Activated naive CD4-positive, alpha-beta T cell treated with anti-CD3 and anti-CD28 coated beads, Interleukin-2, amount 50 U/mL, for 72 hours (primary cell): ENCODE results near the gene NSG1. TPM values are rescaled to one million over a fixed set of nuclear protein-coding genes. Genes with fewer than 3 reads are reported as not detected.

ENCODE experiments used
- ATAC-seq, 2 donors: fragments of 150-1000 bp; cut with Tn5 transposase; 2 replicates each; pipeline ENCODE4 v1.10.0; 2021; ENCODE audit warnings: mild to moderate bottlenecking in 2 of 2, moderate library complexity in 2 of 2
- DNase-seq, 2 donors: peaks; one replicate each; pipeline ENCODE4 v3.0.0; 2021 to 2022; ENCODE audit warnings: low spot score in 2 of 2
- H3K27ac Mint-ChIP-seq, 2 donors: one replicate each; pipeline ENCODE4 v1.8.0; 2022; ENCODE audit warnings: mild to moderate bottlenecking in 2 of 2, mixed read lengths in 2 of 2
- H3K36me3 Mint-ChIP-seq, 2 donors: one replicate each; pipeline ENCODE4 v1.8.0; 2022; ENCODE audit warnings: mixed read lengths in 2 of 2
- H3K9me3 Mint-ChIP-seq, 2 donors: one replicate each; pipeline ENCODE4 v1.8.0; 2022; ENCODE audit warnings: mixed read lengths in 2 of 2
- total RNA-seq, 2 donors: library from RNA; stranded (reverse); gene quantifications; one replicate each; pipeline ENCODE4 v1.2.3, GENCODE V29; 2022

Gene NSG1
- total RNA-seq, 2 donors from 2014 or later = 0.25 to 0.91 TPM

DNA sequence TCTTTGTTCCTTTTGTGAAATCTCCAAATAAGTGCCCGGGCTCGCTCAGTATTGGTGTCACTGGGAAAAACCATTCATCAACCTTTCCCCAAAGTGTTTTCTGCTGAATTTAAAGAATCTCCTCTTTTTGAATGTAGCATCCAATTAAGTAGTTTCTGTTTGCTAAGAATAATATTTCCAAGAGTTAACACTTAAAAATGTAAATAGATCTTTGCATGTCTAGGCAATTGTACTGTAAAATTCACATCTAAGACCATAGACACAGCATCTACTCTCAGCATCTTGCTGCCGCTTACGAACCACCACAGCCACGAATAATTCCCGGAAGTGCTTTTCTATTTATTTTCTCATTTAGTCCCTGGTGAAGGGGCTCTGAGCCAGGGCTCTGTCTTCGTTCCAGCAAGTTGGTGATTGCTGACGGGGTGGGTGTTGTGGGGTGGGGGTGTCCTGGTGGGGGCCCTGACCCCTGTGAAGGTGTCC lies 1.4 kb downstream of the NSG1 start:
- Mint-ChIP-seq H3K36me3 (no peaks in the 10 kb centered on the region), H3K27ac (no peak overlapping the region), H3K9me3 (no peaks in the 10 kb centered on the region)
- DNase-seq = no peak
- ATAC-seq = no peak

DNA sequence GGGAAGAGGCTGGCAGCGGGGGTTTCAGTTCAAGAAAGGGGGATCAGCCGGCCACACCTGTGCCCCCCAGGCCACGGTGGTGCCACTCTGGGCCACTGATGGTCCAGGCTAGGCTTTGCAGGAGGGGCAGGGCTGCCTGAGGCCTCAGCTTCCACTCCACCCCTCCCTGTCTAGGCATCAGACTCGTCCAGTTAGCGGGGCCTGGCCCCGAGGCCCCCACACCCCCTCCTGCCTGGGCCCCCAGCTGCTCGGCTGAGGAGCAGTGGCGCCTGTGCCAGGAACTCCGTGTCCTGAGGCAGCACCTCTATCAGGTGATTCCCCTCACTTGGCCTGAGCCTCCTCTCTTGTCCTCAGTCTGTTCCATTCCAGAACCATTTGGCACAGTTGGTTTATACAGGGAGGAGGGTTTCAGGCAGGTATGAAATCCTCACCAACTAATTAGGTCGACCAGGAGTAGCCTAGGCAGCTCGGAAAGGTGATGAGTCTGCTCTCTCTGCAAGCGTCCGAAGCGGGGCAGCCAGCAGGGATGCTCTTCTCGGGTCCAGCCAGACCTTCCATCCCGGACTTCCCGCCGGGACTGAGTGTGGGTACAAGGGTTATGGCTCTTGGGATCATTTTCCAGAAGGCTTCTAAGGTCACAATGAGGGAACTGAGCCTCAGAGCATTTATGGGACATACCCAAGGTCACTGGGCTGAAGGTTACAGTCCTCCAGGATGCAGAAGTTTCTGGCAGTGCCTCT lies 2.1 kb downstream of the NSG1 start:
- H3K27ac Mint-ChIP-seq = no peak overlapping the region
- DNase-seq = no peak
- no peaks in the 10 kb centered on the region for H3K36me3 Mint-ChIP-seq
- no peak for ATAC-seq
- H3K9me3 Mint-ChIP-seq = no peaks in the 10 kb centered on the region

DNA sequence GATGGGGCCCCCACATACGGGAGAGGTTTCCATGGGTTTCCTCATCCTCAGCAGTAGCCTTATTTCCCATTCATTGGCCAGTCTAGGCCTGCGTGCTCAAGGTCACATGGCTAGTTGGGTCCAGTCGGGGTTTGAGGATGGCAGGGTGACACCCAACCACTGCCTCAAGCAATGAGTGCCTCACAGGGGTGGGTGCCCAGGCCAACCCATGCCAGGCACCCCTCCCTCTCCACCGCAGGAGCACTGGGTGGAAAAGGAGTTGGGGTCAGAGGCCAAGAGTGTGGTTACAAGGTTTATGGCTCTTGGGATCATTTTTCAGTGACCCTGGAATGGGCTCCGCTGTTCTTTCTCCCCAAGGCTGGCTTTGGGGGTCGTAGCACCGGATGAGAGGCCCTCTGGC lies 3.1 kb downstream of the NSG1 start:
- no peaks in the 10 kb centered on the region for H3K36me3 Mint-ChIP-seq

DNA sequence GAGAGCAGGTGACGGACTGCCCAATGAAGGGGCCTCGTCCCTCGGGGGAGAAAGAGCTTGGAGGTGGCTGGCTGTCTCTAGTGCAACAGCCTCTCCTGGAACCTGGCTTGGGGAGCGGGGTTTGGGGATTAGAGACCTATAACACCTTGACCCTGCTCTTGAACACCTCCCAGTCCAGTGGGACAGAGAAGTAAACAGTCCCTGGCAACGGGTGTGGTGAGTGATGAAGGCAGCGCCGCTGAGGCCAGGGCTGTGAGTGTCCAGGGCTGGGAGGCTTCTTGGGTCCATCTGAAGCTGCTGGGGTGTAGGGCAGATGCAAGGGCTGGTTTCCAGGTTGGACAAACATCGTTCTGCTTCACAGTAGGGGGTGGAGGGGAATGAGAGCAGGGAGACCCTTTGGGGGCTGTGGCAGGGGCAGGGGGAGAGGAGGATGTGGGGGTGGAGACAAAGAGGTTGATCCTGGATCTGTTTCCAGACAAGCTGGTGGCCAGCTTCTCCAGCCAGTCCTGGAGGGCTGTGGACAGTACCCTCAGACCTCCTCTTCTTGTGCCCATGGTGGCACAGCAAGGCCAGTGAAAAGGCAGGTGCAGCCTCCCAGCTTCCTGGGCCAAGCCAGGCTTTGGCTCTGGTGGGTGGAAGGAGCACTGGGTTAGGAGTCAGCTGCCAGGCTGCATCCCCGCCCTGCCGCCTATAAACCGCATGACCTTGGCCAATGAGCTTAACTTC lies 3.8 kb downstream of the NSG1 start:
- H3K27ac Mint-ChIP-seq = no peak overlapping the region
- no peaks in the 10 kb centered on the region for H3K9me3 Mint-ChIP-seq
- no peak for DNase-seq
- no peaks in the 10 kb centered on the region for H3K36me3 Mint-ChIP-seq
- no peak for ATAC-seq

More for the DNA sequence above, 3.1 kb downstream of the NSG1 start:
- Mint-ChIP-seq H3K9me3 (no peaks in the 10 kb centered on the region), H3K27ac (no peak overlapping the region)
- ATAC-seq (no peak), DNase-seq (no peak)

DNA sequence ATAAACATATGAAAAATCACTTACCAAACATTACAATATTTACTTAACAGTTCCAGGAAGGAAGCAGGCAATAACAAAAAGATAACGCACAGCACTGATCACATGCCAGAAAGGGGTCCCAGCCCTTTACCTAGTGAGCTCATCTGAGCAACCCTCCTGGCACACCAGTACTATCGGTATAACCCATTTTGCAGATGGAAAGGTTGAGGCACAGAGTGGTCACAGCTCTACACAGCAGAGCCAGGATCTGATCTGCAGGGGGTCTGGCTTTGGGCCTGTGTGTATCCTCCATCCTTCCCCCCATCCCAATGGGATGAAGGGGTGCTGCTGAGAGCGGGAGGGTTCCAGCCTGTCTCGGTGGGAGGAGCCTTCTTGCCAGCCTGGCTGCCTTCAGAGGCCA lies 5.0 kb downstream of the NSG1 start:
- DNase-seq = no peak
- Mint-ChIP-seq H3K27ac (no peak overlapping the region), H3K36me3 (no peaks in the 10 kb centered on the region), H3K9me3 (no peaks in the 10 kb centered on the region)
- no peak for ATAC-seq

DNA sequence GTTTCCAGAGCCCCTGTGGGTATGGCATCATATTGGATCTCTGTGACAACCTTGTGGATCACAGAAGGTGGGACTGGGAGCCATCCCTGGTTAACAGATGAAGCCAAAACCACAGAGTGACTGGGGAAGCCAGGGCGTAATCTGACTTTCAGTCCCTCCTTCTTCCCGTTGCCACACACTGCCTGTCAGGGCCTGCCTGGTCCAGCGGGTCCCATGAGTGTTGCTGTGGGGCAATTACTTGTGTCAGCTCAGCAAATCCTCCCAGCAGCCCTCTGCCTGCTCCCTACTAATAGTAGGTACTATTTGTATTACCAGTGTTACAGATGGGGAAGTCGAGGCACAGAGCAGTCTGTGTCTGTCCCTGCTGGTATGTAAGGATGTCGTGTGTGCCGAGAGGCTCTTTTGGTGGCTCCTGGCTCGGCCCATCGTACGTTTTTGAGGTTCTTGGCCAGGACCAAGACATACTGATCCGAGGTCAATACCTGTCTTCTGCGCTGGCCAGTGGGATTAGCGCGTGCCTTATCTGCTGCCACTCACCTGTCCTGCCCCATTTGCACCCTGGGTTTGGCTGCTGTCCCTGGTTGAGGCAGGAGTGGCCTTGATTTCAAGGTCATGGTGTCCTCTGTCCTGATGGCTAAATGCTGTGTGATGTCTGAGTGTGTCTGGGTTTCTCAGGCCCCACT lies 5.7 kb downstream of the NSG1 start:
- DNase-seq (no peak), ATAC-seq (no peak)
- Mint-ChIP-seq H3K27ac (no peak overlapping the region), H3K9me3 (no peaks in the 10 kb centered on the region), H3K36me3 (no peaks in the 10 kb centered on the region)

DNA sequence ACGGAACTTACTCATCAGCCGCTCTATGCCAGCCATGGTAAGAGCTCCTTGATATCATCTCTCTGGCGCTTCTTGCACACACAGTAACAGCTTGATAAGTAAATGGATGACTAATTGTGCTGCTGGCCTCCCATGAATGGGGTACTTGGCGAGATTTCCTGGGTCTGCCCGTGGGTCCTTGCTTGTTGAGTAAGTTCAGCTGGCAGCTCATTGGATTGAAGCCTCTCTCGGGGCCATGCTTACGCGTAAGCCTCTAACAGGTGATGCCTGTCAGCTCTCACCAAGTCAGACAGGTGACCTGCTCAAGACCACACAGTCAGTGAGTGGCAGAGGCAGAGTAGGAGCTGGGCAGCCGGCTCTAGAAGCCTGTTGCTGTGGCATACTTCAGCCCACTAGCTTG lies 7.7 kb downstream of the NSG1 start:
- Mint-ChIP-seq H3K27ac (no peak overlapping the region), H3K9me3 (no peaks in the 10 kb centered on the region), H3K36me3 (no peaks in the 10 kb centered on the region)
- DNase-seq = no peak
- no peak for ATAC-seq

DNA sequence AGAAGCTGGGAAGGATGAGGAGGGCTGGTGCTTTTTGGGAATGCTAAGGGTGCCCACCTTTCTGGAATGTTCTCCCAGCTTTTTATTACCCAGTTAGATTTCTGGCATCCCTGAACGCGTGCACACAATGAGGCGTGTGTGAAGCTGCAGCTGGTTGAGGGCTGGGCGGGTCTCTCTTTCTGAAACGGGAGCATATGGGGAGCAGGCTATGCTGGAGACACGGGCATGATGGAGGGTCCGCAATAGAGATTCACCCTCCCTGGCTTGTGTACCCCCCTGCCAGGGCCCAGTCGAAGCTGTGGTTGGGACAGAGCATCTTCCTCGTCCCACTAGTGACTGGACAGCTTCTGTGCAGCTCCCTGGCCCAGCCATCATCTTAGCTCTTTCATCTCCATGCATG lies 8.5 kb downstream of the NSG1 start:
- H3K27ac Mint-ChIP-seq = no peak overlapping the region
- DNase-seq (no peak), ATAC-seq (no peak)
- no peaks in the 10 kb centered on the region for H3K9me3 Mint-ChIP-seq
- no peaks in the 10 kb centered on the region for H3K36me3 Mint-ChIP-seq

DNA sequence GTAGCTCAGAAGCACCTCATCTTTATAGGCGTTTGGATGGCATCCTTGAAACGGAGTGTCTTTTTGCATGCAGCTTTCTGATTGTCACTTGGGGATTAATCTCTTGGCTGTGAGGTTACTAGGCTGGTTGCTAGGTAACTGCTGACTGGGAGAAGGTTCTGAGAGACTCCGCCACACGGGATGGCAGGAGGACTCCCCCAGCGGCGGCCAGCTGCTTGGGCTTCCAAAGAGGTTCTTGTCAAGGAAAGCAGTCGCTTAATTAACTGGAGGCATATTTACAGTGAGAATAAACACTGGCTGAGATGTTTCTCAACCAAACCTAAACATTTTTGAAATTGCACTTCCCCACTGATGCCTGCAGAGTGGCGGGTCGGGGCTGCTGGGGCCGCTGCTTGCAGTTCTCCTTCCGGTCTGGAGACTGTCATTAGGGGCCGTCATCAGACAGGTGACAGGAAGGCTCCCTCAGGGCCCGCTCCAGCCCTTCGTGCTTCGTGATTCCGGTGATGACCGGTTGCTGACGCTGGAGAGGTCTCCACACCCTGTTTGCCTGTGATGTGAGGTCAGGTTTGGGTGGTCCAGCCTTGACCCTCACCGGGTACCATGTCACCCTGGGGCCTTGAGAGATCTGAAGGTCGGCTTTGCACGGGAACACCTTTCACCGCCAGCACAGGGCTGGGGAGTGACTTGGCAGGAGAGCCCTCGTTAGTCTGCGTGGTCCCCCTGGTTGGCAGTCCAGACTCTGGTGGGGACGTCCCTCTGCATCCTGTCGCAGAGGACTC lies 9.1 kb downstream of the NSG1 start:
- DNase-seq (no peak), ATAC-seq (no peak)
- no peak overlapping the region for H3K27ac Mint-ChIP-seq
- H3K9me3 Mint-ChIP-seq = no peaks in the 10 kb centered on the region
- no peaks in the 10 kb centered on the region for H3K36me3 Mint-ChIP-seq

DNA sequence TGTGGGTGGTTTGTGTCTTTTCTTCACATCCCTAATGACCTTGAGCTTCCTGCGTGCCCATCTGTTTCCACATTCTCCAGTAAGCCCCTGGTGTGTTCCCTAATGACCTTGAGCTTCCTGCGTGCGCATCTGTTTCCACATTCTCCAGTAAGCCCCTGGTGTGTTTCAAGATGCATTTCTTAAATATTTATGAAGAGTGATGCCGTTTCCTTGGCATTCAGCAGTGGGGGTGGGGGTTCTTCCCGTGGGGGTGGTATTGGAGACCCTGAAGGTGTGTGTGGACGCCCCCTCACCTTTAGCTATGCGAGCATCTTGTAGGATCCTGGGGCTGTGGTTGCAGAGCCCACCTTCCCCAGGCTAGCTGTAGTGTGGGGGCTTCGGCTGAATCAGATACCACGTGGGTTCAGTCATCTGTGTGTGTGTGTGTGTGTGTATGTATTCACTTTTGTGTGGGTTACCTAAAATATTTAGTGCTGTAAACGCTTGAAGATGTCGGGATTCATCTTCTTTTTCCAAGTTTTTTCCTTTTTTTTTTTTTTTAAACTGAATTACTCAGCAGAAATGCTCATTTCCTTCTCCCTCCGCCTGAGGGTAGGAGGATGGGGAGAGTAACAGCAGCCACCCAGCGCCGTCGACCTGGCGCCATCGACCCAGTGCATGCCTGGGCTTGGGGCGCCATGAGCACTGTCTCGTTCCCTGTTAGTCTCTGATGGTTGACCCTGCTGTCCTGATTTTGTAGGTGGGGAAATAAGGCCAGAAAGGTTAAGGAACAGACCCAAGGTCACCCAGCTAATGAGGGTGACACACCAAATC lies 9.9 kb downstream of the NSG1 start:
- Mint-ChIP-seq H3K36me3 (no peaks in the 10 kb centered on the region), H3K27ac (no peak overlapping the region), H3K9me3 (no peaks in the 10 kb centered on the region)
- DNase-seq = no peak
- no peak for ATAC-seq

DNA sequence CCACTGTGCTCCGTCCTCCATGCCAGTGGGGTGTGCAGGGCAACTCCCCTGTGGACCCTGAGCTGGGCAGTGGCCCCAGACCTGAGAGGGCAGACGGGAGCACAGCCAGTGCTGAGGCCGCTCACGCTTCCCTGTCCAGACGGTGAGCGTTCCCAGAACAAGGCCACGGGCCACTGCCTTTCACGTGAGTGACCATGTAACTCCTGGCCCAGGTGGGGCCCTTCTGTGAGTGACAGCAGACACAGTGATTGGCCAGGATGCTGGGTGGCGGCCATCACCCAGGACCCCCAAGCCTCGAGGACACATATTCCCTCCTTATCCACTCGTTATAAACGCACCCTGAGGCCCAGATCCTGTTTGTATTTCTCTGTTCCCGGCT lies 10.5 kb downstream of the NSG1 start:
- no peaks in the 10 kb centered on the region for H3K36me3 Mint-ChIP-seq
- H3K9me3 Mint-ChIP-seq = no peaks in the 10 kb centered on the region

DNA sequence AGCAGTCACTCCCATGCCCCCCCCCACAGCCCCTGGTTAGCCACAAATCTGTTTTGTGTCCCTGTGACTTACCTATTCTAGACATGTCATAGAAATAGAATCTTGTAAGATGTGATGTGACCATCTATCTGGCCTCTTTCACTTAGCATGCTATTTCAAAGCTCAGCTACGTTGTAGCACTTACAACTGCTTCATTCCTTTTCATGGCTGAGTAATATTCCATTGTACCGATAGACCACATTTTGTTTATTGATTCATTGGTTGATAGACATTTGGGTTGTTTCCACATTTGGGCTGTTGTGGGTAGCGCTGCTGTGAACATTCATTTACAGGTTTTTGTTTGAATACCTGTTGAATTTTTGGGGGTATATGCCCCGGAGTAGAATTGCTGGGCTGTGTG lies 11.5 kb downstream of the NSG1 start:
- Mint-ChIP-seq H3K9me3 (no peaks in the 10 kb centered on the region), H3K36me3 (no peaks in the 10 kb centered on the region), H3K27ac (no peak overlapping the region)
- no peak for DNase-seq
- no peak for ATAC-seq

More for the DNA sequence above, 10.5 kb downstream of the NSG1 start:
- H3K27ac Mint-ChIP-seq = no peak overlapping the region
- DNase-seq (no peak), ATAC-seq (no peak)

DNA sequence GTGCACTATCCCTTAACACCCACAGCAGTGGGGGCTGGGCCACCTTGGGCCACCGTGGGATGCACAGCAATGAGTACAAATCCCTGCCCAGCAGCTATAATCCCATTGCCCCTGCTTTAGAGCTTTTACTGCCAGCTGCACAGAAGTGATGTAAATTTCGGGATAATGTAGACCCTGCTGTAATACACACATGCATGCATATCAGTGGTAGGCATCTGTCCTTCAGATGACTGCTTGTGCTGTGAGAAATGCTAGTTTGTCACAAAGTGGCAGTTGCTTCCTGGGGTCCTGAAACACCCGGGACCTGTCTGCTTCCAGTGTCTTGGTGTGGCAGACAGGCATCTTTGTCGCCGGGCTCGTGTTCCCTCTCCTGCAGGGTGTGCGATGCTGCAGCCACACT lies 14.1 kb downstream of the NSG1 start:
- Mint-ChIP-seq H3K27ac (no peak overlapping the region), H3K9me3 (no peaks in the 10 kb centered on the region), H3K36me3 (no peaks in the 10 kb centered on the region)
- no peak for ATAC-seq
- no peak for DNase-seq

DNA sequence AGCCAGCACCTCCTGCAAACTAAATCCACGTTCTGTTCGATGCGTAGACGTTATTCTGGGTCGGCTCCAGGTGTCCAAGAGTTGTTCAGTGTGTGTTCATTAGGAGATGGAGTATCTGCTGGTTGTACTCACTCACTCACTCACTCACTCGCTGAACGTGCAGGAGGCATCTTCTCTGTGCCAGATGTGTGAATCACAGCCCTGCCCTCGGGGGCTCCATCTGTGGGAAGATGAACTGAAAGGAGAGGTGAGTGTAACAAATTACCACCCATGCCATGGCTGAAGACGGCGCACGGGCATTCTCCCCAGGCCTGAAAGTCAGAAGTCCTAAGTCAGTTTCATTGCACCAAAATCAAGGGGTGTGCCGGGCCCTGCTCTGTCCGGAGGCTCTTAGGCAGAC lies 16.1 kb downstream of the NSG1 start:
- no peak for DNase-seq
- H3K36me3 Mint-ChIP-seq = no peaks in the 10 kb centered on the region
- H3K9me3 Mint-ChIP-seq = no peaks in the 10 kb centered on the region
- ATAC-seq = no peak
- no peak overlapping the region for H3K27ac Mint-ChIP-seq

DNA sequence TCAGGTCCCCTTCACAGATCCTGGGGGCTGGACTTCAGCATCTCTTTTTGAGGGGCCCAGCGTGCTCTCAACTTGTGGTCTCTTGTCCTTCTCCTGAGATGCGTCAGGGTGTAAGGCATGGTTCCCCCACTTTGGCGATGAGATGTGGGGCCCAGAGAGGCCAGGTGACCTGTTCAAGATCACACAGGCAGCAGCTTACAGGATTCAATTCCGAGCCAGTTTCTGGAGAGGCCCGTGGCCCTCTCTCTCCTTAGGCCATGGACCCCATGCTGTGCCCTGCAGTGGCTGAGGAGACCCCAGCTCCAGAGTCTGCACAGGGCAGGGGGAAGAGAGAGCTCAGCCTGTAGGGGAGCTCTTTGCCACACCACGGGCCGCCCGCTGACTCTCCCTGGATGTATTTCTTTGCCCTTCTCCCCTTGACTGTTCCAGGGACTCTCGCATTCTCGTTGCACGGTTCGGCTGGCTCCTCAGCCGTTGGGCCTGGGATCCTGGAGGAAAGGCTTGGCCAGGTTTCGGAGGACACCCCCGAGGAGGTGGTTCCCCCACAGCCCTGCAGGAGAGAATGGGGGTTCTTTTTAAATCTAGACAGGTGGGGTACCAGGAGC lies 18.6 kb downstream of the NSG1 start:
- no peaks in the 10 kb centered on the region for H3K36me3 Mint-ChIP-seq
- H3K9me3 Mint-ChIP-seq = no peaks in the 10 kb centered on the region
- no peak for DNase-seq
- no peak for ATAC-seq
- no peak overlapping the region for H3K27ac Mint-ChIP-seq
